ENCODE data around the gene GRK5. TPM values are rescaled to one million over a fixed set of nuclear protein-coding genes. Genes with fewer than 3 reads are reported as not detected.
A peak's percentile ranks its signal among the peaks of the same experiment; 100 is the strongest.

GRK5 gene
- total RNA-seq, 1 experiment from 2014 or later, result 1.2 TPM

DNA sequence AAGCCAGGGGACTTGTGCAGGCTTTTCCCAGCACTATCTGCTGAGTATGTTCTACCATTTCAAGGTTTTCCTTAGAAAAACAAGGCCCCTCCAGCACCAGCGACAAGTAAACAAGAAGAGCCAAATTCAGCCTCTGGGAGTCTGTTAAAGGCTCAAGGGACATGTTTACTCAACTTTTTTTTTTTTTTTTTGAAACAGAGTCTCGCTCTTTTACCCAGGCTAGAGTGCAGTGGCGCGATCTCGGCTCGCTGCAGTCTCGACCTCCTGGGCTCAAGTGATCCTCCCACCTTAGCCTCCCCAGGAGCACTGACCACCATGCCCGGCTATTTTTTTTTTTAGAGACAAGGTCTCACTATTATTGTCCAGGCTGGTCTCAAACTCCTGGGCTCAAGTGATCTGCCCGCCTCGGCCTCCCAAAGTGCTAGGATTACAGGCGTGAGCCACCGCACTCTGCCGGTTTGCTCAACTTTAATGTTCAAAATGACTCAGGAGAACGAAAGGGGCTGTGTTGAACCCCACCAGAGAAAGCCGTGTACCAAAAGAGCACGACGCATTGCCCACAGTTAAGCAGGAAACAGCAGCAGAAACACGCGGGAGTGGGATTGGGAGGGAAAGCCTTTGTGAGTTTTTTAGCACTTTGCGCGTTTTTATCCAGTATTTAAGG is 29.5 kb upstream of the GRK5 start:
- Histone ChIP-seq H3K27ac (ENCODE audit: insufficient read length, low read depth, low read length) (no peak overlapping the region), H3K9ac (ENCODE audit: extremely low read depth, insufficient read length, low read length) (peak overlapping the region; percentile 77), H2AK5ac (ENCODE audit: insufficient read length, low read length) (no peak overlapping the region), H3K9me3 (ENCODE audit: control insufficient read depth, low read depth, low read length) (no peaks in the 10 kb centered on the region), H4K91ac (ENCODE audit: insufficient read length, low read depth, low read length) (no peak overlapping the region), H3K79me1 (ENCODE audit: insufficient read depth, low read depth, low read length, poor library complexity, severe bottlenecking) (peaks cover 4% of the 10 kb centered on the region), H2BK20ac (ENCODE audit: low read depth, low read length, poor library complexity, severe bottlenecking) (no peak overlapping the region), H3K23me2 (ENCODE audit: insufficient read length, low read depth, low read length, poor library complexity, severe bottlenecking) (peaks cover 2% of the 10 kb centered on the region), H2BK5ac (ENCODE audit: insufficient read length, low read length) (no peak overlapping the region), H3K79me2 (ENCODE audit: insufficient read depth, low read length) (peaks cover 12% of the 10 kb centered on the region; the same call in 1 of the 2 replicates), H4K20me1 (ENCODE audit: control insufficient read depth, insufficient read depth, insufficient read length) (no peaks in the 10 kb centered on the region), H3K4me1 (ENCODE audit: insufficient read depth, low read length) (no peaks in the 10 kb centered on the region; the same call in 1 of the 2 replicates), H4K8ac (replicated peaks; ENCODE audit: insufficient read length, low read depth, low read length) (no peak overlapping the region), H3K14ac (ENCODE audit: insufficient read depth, low read length) (peak overlapping the region; percentile 86; the same call in 1 of the 2 replicates), H3K27me3 (ENCODE audit: insufficient read depth, low read length) (no peaks in the 10 kb centered on the region), H4K5ac (ENCODE audit: insufficient read length, low read depth, low read length) (no peak overlapping the region), H2BK15ac (ENCODE audit: low read depth, low read length) (no peak overlapping the region), H3K23ac (ENCODE audit: insufficient read length, low read depth, low read length) (no peak overlapping the region), H2BK120ac (ENCODE audit: low read depth, low read length, poor library complexity, severe bottlenecking) (no peak overlapping the region), H3K4ac (ENCODE audit: low read depth, low read length) (no peak overlapping the region), H3T11ph (ENCODE audit: low read length) (no peak overlapping the region), H3K56ac (ENCODE audit: insufficient read length, low read depth, low read length) (no peak overlapping the region), H3K4me2 (ENCODE audit: insufficient read depth, insufficient read length, low read length) (peak overlapping the region; percentile 91), H3K18ac (ENCODE audit: insufficient read length, low read depth, low read length) (peak overlapping the region; percentile 63), H2AFZ (ENCODE audit: low read length) (no peak overlapping the region), H2BK12ac (ENCODE audit: insufficient read length, low read depth, low read length) (no peak overlapping the region)
- Mint-ChIP-seq H3K4me1 (peaks cover 9 to 13% of the 10 kb centered on the region in 2 experiments; a peak in 3 of 4 replicates), H3K27me3 (ENCODE audit: low read depth) (peaks cover 2% of the 10 kb centered on the region; the same call in 1 of the 2 replicates), H3K27ac (peak overlapping the region; percentile 89 to 97 (median 95)), H3K4me3 (peak overlapping the region; percentile 85 to 96), H3K36me3 (ENCODE audit: insufficient read depth in 1 of 3, low read depth in 3 of 3) (peaks cover 17 to 38% (median 36%) of the 10 kb centered on the region in 3 experiments; a peak in 6 of 7 replicates), H3K9me3 (peaks cover 2 to 4% of the 10 kb centered on the region in 2 experiments; a peak in 3 of 5 replicates)
- no peak for DNase-seq
- WGBS (ENCODE audit: extremely low coverage, insufficient read length, low lambda C conversion rate), result no CpG with 5 or more reads among the region's 21 CpGs
- TF ChIP-seq, protein P1, sequence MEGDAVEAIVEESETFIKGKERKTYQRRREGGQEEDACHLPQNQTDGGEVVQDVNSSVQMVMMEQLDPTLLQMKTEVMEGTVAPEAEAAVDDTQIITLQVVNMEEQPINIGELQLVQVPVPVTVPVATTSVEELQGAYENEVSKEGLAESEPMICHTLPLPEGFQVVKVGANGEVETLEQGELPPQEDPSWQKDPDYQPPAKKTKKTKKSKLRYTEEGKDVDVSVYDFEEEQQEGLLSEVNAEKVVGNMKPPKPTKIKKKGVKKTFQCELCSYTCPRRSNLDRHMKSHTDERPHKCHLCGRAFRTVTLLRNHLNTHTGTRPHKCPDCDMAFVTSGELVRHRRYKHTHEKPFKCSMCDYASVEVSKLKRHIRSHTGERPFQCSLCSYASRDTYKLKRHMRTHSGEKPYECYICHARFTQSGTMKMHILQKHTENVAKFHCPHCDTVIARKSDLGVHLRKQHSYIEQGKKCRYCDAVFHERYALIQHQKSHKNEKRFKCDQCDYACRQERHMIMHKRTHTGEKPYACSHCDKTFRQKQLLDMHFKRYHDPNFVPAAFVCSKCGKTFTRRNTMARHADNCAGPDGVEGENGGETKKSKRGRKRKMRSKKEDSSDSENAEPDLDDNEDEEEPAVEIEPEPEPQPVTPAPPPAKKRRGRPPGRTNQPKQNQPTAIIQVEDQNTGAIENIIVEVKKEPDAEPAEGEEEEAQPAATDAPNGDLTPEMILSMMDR (conservative IDR thresholded peaks at IDR 0.05), result no peak

All from H9 (cell line).